ENCODE measurements around the gene SIN3A.
"Not testable (repeated sequence)": the region's sequence is repeated elsewhere in the genome, so short reads cannot be mapped to it uniquely, and the experiment has no call there.

SIN3A gene

GRCh38 chr15:75451674-75452363, at the start of gene SIN3A:
Gene SIN3A, minus strand, starts transcription at chr15:75451690. Its CDS starts 21,315 bp downstream, at chr15:75430375.
- peak; percentile 100 for DNase-seq (ENCODE audit: low read depth)

DNA sequence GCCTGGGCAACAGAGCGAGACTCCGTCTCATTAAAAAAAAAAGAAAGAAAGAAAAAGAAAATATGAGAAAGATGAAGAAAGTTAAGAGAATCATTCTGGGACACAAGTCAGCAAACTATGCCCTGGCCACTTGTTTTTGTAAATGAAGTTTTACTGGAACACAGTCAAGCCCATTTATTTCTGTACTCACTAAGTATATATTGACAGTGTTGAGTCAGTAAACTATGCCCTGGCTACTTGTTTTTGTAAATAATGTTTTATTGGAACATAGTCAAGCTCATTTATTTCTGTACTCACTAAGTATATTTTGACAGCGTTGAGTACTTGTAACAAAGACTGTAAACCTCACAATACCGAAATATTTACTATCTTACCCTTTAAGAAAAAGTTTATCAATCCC, 42.2 kb upstream of the SIN3A start:
- no peak for DNase-seq (ENCODE audit: low read depth)

- DNase-seq (ENCODE audit: low read depth) = no peak
These were observed 32.5 kb upstream of the SIN3A start for GRCh38 chr15:75483961-75484360.

GRCh38 chr15:75483556-75483955, 32.1 kb upstream of the SIN3A start:
- DNase-seq (ENCODE audit: low read depth) = not testable (repeated sequence)

DNA sequence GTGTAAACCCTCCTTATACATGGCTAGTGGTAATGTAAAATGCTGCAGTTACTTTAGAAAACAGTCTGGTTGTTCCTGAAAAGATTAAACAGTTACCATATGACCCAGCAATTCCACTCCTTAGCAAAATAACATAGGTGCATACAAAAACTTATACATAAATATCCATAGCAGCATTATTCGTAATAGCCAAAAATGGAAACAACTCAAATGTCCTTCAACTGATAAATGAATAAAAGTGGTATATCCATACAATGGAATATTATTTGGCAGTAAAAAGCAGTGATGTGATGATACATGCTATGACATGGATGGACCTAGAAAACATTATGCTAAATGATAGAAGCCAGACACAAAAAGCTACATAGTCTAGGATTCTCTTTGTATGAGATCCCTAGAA, 31.6 kb upstream of the SIN3A start:
- no peak for DNase-seq (ENCODE audit: low read depth)

DNA sequence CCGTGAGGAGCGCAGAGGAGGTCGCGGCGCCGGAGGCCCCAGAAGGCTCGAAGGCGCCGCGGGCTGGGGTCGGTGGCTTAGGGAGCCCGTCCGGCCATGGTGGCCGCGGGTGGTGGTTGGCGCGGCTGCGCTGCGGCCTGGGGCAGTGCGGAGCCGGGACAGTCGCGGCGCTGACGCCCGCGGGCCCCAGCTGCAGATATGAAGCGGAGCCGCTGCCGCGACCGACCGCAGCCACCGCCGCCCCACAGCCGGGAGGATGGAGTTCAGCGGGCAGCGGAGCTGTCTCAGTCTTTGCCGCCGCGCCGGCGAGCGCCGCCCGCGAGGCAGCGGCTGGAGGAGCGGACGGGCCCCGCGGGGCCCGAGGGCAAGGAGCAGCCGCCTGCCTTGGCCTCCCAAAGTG, 29.0 kb upstream of the SIN3A start:
- not testable (repeated sequence) for DNase-seq (ENCODE audit: low read depth)

GRCh38 chr15:75479670-75480069, 28.2 kb upstream of the SIN3A start:
- no peak for DNase-seq (ENCODE audit: low read depth)

- not testable (repeated sequence) for DNase-seq (ENCODE audit: low read depth)
These were observed 25.6 kb upstream of the SIN3A start for GRCh38 chr15:75477094-75477493.

DNA sequence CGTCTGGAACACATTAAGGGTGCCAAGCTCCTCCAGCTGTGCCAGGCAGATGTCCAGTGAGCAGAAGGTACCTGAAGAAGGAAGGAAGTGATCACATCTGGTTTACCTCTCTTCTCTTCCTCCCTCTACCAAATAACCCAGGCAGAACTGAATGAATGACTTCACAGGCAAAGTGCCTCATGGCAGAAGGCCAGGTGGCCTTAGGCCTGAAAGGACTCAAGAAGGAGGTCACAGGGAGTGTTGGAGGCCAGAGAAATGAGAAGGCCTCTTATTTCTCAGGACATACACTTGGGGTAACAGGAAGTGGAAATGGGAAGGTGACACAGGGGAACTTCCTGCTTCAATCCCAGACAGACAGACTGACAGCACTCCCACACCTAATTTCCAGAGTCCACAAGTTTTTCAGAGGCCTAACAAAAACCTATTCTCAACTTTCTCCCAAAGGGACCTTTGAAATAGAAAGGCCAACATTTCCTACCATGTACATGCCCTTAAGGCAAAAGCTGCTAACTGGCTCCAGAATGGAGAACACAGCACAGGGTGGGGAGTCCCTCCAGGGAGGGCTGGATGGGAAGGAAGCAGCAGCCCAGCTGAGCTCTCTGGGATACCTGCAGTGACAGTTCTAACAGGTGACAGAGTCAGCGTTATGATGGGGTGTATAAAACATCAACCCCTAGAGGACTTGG, 17.6 kb upstream of the SIN3A start:
- DNase-seq (ENCODE audit: low read depth) = no peak

- DNase-seq (ENCODE audit: low read depth) = no peak
These were observed 9.2 kb upstream of the SIN3A start for GRCh38 chr15:75460646-75461045.

- no peak for DNase-seq (ENCODE audit: low read depth)
These were observed 8.1 kb upstream of the SIN3A start for GRCh38 chr15:75459581-75459980.

GRCh38 chr15:75456710-75457109, 5.2 kb upstream of the SIN3A start:
- no peak for DNase-seq (ENCODE audit: low read depth)

DNA sequence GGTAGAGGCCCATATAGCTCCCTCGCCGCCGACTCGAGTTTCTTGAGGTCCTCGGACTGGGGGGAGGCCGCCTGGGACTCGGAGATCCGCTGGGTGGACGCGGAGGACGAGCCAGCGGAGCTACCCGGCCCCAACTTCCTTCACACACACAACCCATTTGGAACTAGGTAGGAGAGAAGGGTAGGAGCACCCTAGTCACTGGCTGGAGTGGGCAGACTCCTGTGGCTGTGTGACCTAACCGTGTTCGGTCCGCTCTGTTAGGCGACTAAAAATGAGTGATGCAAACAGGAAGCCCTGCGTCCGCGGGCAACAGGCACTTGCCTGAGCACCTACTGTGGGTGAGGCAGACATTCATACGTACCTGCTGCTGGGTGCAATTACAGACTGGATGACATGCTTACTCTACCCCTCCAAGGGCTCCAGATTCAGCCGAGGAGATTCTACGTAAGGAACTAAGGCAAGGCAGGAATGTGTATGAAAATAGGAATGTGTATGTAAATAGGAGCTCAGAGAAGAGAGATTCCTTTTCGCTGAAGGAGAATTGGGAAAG, 4.6 kb upstream of the SIN3A start:
- no peak for DNase-seq (ENCODE audit: low read depth)

DNA sequence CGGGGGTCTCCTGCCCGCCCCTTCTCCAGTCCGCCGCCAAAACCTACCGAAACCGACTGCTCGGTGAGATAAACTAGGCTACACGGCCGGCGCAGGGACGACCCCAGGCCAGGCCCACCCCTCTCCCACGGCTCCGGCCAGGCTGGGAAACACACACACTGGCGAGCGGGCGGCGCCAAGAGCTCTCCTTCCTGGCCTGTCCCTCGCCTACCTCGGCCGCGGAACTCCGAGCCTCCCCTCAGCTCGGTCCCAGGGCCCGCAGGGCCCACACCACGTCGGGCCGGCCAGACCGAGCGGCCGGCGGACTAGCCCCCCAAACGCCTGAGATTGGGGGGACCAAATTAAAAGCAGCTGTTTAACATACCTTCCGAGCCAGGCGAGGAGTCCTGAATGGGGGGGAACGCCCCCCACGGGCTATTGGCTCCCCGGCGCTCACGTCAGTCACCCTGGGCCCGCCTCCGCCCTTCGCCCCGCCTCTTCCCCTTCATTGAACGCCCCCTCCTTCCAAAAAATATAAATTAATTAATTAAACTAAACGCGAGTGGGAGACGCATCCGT, 4.0 kb upstream of the SIN3A start:
- DNase-seq (ENCODE audit: low read depth) = peak; percentile 57

DNA sequence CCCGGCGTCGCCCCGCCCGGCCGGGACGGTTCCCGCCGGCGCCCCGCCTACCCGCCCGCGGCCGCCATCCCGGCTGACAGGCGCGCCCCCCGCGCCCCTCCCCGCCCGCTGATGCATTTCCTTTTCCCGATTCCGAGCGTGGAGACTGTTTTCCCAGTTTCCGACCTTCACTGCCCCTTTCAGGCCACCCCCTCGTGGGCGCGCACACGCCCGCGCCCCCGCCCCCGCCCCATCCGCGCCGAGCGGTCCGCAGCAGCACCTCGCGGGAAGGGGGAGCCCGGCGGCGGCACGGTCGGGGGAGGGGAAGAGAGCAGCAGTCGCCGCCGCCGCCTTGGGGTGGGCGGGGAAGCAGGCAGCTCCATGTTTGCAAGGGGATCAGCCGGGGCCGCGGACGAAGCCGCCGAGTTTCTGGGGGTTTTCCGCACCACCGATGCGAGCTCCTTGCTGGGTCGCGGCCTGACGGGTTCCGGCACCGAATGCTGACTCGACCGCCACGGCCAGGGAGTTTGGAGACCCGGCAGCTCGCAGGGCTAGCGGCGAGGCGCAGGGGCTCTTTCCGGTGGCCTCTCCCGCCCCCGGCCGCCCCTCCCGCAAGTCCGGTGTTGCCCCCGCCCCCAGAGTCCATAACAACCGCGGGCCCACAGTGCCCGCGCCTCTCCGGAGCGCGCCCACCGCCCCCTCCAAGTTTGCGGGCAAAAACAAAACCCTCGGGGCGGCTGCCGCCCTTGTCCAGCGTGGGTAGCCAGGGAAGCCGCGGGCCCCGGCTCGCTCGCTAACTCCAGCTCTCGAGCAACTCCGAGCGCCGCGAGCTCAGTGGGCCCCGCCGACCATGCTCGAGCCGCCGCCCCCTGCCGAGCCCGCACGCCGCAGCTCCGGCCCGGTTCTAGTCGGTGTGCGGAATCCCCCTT, 3.2 kb upstream of the SIN3A start:
- no peak for DNase-seq (ENCODE audit: low read depth)

DNA sequence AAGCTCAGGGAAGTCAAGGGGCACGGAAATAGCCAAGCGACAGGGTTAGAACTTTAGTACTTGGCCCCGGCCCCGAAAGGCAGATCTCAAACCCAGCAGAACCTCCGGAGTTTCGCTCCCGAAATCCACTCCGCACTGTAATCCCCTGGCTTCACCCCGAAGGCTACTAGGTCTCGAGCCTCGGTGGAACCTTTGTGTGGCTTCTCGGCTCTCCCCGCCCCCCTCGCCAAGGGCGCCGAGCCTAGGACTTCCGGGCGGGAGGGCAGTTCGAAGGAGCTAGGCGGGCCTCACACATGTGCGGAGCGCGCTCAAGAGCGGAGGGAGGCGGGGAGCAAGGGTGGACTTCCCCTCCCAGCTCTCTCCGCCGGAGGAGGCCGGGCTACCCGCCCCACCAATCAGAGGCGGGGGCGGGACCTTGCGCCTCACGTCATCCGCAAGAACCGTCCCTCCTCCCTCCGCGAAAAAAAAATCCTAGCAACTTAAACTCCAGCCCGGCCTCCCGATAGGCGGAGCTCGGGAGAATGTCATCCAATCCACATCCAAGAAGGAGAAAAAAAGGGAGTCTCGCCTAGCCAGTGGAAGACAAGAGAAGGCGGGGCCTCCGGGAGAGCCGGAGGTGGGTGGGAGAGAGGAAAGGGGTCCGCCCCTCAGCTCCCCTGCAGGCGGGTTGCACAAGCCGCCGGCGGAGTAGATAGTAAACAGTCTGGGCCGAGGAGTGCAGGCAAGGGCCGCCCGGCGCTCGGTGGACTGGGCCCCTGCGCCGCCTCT, 2.4 kb upstream of the SIN3A start:
- peak; percentile 100 for DNase-seq (ENCODE audit: low read depth)

DNA sequence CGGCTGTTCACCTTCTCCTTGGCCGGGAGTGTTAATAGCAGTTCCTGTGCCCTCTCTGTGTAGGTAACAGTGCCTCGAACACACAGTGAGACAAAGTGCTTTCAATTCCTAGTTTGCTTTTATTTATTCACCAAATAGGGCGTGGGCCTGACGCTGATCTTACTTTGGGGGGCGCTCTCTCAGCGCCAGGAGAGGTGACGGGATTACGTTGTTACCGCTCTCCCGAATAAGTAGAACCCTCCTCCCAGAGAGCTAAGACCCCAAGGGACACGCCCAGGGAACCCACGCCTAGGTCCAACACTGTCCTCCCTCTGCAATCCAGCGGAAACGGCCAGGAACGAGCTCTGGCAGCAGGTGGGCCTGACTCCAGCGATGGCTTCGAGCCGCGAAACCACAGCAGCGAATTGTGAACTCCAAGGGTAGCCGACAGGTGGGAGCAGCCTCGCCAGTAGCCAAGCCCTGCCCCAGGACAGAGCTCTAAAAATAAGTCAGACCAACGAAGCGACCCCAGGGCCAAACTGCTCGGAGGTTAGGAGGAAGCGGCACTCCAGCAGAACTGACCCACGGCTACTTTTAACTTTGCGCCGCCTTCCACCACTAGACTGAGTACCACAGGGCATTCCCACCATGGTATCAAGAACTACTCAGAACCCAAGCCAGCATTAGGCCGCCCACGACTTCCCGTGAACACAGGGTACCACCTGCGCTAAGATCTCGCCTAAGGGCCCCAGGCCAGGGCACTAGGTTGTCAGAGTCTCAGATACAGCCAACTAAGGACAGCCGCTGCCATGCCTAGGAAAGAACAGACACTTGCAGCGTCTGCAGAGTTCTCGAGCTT, 1.6 kb upstream of the SIN3A start:
- DNase-seq (ENCODE audit: low read depth) = no peak

- peak; percentile 73 for DNase-seq (ENCODE audit: low read depth)
These were observed 924 bp upstream of the SIN3A start for GRCh38 chr15:75452364-75452864.

DNA sequence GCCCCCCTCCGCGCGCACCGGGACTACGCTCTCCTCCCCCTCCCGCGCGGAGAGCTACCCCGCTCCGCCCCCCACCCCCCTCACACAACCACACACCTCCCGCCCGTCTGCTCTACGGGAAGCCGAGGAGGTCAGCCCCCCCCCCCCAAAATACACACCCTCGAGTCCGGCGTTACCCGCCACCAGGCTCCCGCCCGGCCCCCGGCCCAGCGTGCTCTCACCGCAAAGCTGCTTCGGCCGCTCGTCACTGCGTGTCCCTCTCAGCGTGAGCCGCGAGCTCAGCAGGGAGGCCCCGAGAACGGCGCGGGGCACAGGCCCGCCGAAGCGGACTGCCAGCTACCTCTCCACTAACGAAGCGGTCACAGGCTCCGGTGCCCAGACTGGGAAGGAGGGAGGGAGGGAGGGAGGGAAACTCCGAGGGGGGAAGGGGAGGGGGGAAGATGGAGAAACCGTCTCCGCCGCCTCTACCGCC, 252 bp downstream of the SIN3A start:
- DNase-seq (ENCODE audit: low read depth) = no peak
